Glutamatergic neuron (in vitro differentiated cells): Measurements from ENCODE around the gene TNFRSF1A. TPM values are rescaled to one million over a fixed set of nuclear protein-coding genes. Genes with fewer than 3 reads are reported as not detected.

Experiments used
- DNase-seq: peaks from one replicate; pipeline ENCODE4 v3.0.0; 2022
- H3K27ac Mint-ChIP-seq: one replicate; pipeline ENCODE4 v1.8.0; 2020; ENCODE audit warnings: mild to moderate bottlenecking, mixed read lengths, inconsistent platforms; ENCODE audit not compliant: unreplicated experiment
- H3K27me3 Mint-ChIP-seq: one replicate; pipeline ENCODE4 v1.8.0; 2020; ENCODE audit warnings: mild to moderate bottlenecking, moderate library complexity, mixed read lengths, inconsistent platforms; ENCODE audit not compliant: unreplicated experiment
- H3K36me3 Mint-ChIP-seq: one replicate; pipeline ENCODE4 v1.8.0; 2020; ENCODE audit warnings: mild to moderate bottlenecking, mixed read lengths, inconsistent platforms; ENCODE audit not compliant: unreplicated experiment
- H3K4me1 Mint-ChIP-seq: one replicate; pipeline ENCODE4 v1.8.0; 2020; ENCODE audit warnings: mild to moderate bottlenecking, low read depth, mixed read lengths, inconsistent platforms; ENCODE audit not compliant: unreplicated experiment
- H3K4me3 Mint-ChIP-seq: one replicate; pipeline ENCODE4 v1.8.0; 2020; ENCODE audit warnings: mild to moderate bottlenecking, mixed read lengths, inconsistent platforms; ENCODE audit not compliant: unreplicated experiment
- H3K9me3 Mint-ChIP-seq: one replicate; pipeline ENCODE4 v1.8.0; 2020; ENCODE audit warnings: mild to moderate bottlenecking, moderate library complexity, mixed read lengths, inconsistent platforms; ENCODE audit not compliant: unreplicated experiment
- CTCF ChIP-seq: fragments of 200-600 bp; sonication (generic); IDR thresholded peaks from one replicate; pipeline ENCODE4 v1.5.0; 2021; ENCODE audit not compliant: partially characterized antibody, unreplicated experiment
- total RNA-seq: library from RNA; stranded (reverse); fragmentation: NEBNext Ultra II Directional; extraction: Animal tissue kit (Norgen Biotek cat#: 25700); gene quantifications from one replicate; pipeline ENCODE4 v1.2.1, GENCODE V29; 2021; ENCODE audit not compliant: unreplicated experiment

TNFRSF1A gene
- total RNA-seq, 1 donor from 2014 or later, result 7.4 TPM

- H3K4me3 Mint-ChIP-seq, result no peak overlapping the region
- no peak for TF ChIP-seq CTCF
- H3K36me3 Mint-ChIP-seq, result no peaks in the 10 kb centered on the region
- peaks cover 12% of the 10 kb centered on the region for H3K27me3 Mint-ChIP-seq
- peaks cover 4% of the 10 kb centered on the region for H3K9me3 Mint-ChIP-seq
- DNase-seq, result no peak
- H3K27ac Mint-ChIP-seq, result no peak overlapping the region
- H3K4me1 Mint-ChIP-seq, result peaks cover 8% of the 10 kb centered on the region
These were observed 28.7 kb upstream of the TNFRSF1A start for GRCh38 chr12:6370576-6370935.

- Mint-ChIP-seq H3K4me1 (peaks cover 8% of the 10 kb centered on the region), H3K36me3 (no peaks in the 10 kb centered on the region), H3K4me3 (no peak overlapping the region), H3K9me3 (peaks cover 4% of the 10 kb centered on the region), H3K27ac (no peak overlapping the region), H3K27me3 (peaks cover 10% of the 10 kb centered on the region)
- DNase-seq, result no peak
- no peak for TF ChIP-seq CTCF
These were observed 28.2 kb upstream of the TNFRSF1A start for GRCh38 chr12:6369916-6370575.

GRCh38 chr12:6368906-6369525 is 27.1 kb upstream of the TNFRSF1A start:
- H3K27ac Mint-ChIP-seq, result no peak overlapping the region
- no peak for DNase-seq

GRCh38 chr12:6367969-6368892 is 26.4 kb upstream of the TNFRSF1A start:
- no peak for DNase-seq
- H3K36me3 Mint-ChIP-seq, result no peaks in the 10 kb centered on the region
- peaks cover 6% of the 10 kb centered on the region for H3K27me3 Mint-ChIP-seq
- peaks cover 3% of the 10 kb centered on the region for H3K9me3 Mint-ChIP-seq
- H3K27ac Mint-ChIP-seq, result no peak overlapping the region
- peaks cover 8% of the 10 kb centered on the region for H3K4me1 Mint-ChIP-seq
- H3K4me3 Mint-ChIP-seq, result no peak overlapping the region
- TF ChIP-seq CTCF, result no peak

More at GRCh38 chr12:6368906-6369525, 27.1 kb upstream of the TNFRSF1A start:
- H3K27me3 Mint-ChIP-seq, result peaks cover 9% of the 10 kb centered on the region
- TF ChIP-seq CTCF, result no peak
- H3K9me3 Mint-ChIP-seq, result peaks cover 3% of the 10 kb centered on the region
- H3K4me1 Mint-ChIP-seq, result peaks cover 8% of the 10 kb centered on the region
- H3K4me3 Mint-ChIP-seq, result no peak overlapping the region
- H3K36me3 Mint-ChIP-seq, result no peaks in the 10 kb centered on the region
